Ramos (cell line): ENCODE measurements around the gene FRMD1.

Experiments
- in situ Hi-C: fragments of 300-500 bp; cut with MboI; formaldehyde crosslinking; loops from one replicate; pipeline ENCODE4 v1.14.3; 2022; ENCODE audit warnings: low sequenced_read_pairs; ENCODE audit not compliant: unreplicated experiment

FRMD1 gene

GRCh38 chr6:168045706-168046620 lies 33.0 kb downstream of the FRMD1 start:
- in situ Hi-C loops: no loop called here

DNA sequence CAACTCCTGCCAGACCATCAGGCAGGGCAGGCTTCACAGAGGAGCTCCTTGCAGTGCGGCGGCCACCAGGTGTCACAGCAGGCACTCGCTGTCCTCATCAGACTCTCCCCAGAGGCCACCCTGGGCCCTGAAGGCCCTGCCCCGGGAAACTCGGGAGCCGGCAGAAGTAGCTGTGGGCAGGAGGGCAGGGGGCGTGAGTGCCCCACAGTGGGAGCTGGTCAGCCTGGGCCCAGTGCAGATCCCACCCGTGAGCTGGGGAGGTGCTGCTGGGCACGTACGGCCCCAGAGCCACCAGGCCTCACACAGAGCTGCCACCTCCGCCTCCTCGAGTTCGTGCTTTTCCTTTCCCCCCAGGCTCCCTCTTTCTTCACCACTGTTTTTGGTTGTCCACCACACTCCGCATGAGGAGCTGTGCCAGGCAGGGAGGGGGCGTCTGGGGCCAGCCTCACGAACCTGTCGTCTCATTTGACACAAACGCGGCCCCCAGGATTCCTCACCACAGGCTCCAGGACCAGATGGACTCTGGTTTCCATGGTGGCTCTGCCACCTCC lies 33.8 kb downstream of the FRMD1 start:
- in situ Hi-C loops: no loop called here

DNA sequence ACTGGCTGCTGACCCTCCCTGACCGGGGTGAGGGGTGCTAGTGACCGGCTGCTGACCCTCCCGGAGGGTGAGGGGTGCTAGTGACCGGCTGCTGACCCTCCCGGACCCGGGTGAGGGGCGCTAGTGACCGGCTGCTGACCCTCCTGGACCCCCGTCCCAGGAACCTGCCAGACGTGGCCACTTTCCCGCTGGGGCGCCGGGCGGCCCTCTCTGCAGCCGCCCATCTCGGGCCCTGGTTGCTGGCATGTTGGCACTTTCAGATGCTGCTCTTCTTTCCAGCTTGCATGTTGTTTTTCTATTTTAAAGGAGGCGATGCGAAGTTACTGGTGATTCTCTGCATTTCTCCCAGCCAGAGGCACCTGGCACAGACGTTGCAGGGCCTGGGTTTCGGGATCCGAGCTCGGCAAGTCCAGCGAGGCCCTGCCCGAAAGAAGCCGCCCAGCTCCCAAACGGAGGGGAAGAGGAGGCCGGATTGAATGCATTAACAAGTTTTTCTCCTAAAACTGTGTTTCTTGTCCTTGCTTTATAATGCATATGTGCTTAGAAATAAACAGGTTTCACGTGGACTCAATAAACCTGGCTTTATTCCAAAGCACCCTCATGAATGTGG lies 34.4 kb downstream of the FRMD1 start:
- in situ Hi-C loops: no loop called here

GRCh38 chr6:168043848-168044415 lies 35.1 kb downstream of the FRMD1 start:
- in situ Hi-C loops: no loop called here

DNA sequence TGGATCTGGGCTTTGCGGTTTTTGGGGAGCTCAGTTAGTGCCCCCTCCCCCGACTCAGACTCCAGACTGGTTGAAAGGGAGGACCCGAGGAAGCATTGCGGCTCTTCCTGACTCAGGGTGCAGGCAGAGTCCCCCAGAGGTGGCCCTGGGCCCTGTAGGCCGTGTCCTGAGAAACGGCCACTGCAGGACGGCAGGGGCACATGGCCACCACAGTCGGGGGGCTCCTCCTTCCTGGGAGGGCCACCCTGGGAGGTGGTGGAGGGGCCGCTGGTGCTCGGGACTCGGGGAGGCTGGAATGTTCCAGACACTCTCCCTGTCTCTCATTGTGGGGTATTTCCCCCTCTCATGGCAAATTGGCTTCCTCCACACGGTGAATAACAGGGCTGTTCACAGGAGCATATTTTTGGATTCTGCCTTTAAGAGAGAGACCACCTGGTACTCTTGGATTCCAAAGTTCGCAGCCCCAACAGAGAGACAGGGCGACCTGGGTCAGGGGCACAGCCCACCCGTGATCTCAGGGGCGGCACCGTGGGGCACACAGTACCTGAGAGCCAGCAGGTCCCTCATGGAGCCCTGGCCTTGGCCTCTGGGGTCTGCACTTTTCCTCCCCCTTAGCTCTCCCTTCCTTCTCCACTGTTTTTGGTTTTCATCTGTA lies 35.7 kb downstream of the FRMD1 start:
- in situ Hi-C loops: no loop called here

GRCh38 chr6:168042426-168043192 lies 36.4 kb downstream of the FRMD1 start:
- in situ Hi-C loops: no loop called here

- in situ Hi-C loops: no loop called here
Observed at GRCh38 chr6:168041928-168042327, 37.1 kb downstream of the FRMD1 start.

- in situ Hi-C loops: no loop called here
Observed at GRCh38 chr6:168040856-168041496, 38.0 kb downstream of the FRMD1 start.

DNA sequence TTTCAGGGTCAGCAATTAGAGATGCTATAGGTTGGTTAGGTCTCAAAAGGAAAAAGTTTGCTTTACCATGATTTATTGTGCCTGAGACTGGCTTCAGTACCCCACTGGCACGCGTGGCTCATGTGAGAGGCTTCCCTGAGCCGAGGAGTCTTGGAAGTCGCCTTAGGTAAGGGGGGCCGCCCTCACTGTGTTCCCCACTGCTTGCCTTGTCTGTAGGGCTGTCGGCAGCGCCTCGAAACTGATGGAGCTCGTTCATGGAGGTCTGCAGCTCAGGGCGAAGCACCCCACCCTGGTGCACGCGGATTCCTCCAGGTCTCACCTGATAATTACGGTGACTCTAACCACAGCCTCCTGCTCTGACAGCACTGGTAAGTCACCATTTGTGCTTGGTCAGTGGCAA lies 39.2 kb downstream of the FRMD1 start:
- in situ Hi-C loops: no loop called here

DNA sequence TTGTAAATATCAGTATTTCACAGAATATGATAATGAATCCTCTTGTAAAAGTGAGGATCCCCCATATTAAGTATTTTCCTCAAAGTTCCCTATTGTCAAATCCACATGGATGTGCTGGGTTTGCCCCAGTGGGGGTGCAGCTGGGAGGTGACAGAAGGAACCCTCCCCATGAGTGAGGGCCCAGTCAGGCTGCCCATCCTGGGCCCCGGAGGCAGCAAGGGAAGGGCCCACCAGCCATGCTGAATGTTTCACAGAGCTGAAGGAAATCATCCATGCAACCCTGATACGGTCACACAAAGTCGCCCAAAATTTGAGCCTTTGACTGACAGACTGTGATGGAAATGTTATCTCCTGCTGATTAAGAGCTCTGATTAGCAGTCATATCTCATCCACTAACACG lies 39.7 kb downstream of the FRMD1 start:
- in situ Hi-C loops: no loop called here

- in situ Hi-C loops: no loop called here
Observed at GRCh38 chr6:168038576-168039140, 40.4 kb downstream of the FRMD1 start.

GRCh38 chr6:168037856-168038255 lies 41.2 kb downstream of the FRMD1 start:
- in situ Hi-C loops: no loop called here

DNA sequence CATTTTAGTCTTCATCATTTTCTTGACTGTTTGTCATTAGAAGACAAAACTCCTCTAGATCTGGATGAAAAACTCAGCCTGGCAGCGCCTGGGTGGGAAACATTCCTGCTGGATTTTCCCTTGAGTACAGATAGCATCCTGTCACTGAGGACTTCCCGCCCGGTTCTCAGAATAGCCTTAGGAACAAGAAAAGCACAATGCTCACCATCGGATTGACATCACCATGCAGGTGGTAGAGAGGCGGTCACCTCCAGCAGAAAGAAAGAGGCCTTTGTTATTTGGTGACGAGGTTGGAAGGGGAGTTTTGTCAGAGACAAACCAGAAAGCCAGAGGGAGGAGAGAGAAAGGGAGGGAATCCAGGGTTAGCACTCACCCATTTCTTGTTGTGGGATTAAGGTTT lies 41.8 kb downstream of the FRMD1 start:
- in situ Hi-C loops: no loop called here

- in situ Hi-C loops: no loop called here
Observed at GRCh38 chr6:168035661-168036545, 43.1 kb downstream of the FRMD1 start.

DNA sequence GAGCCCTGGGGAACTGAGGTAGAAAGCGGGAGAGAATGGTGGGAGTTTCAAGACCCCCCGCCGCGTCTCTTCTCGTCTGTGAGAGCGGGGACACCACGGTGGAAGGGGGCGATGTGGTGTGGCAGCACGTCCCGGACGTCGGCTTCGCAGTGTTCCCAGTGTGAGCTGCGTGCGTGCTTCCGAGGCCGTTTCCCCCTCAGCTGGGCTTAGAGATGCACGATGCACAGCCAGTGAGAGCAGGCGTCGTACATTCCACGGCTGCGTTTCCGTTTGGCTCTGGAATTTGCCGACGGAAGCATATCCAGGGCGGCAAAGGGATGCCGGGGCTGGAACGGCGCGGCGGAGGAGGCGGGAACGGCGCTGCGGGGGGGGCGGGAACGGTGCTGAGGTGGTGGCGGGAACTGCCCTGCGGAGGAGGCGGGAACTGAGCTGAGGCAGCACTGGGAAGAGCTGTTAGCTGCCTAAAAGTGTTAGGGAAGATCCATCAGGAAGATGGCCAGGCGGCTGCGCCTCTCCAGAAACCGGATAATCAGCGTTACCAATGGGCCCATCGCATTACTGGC lies 43.8 kb downstream of the FRMD1 start:
- in situ Hi-C loops: no loop called here

- in situ Hi-C loops: no loop called here
Observed at GRCh38 chr6:168034537-168034936, 44.5 kb downstream of the FRMD1 start.

GRCh38 chr6:168033791-168034190 lies 45.2 kb downstream of the FRMD1 start:
- in situ Hi-C loops: no loop called here
